Measurements from ENCODE around the gene ERCC1.
A peak's percentile ranks its signal among the peaks of the same experiment; 100 is the strongest.

ERCC1 gene

GRCh38 chr19:45423589-45424190, at the start of gene ERCC1:
Gene ERCC1 (minus strand): TSS chr19:45423917. CDS start chr19:45423374, 543 bp downstream.
- DNase-seq, result peak; percentile 93

- DNase-seq, result no peak
Measured at GRCh38 chr19:45473367-45473681, 49.6 kb upstream of the ERCC1 start.

GRCh38 chr19:45472563-45473366, 49.0 kb upstream of the ERCC1 start:
- DNase-seq, result no peak

GRCh38 chr19:45471931-45472562, 48.3 kb upstream of the ERCC1 start:
- no peak for DNase-seq

GRCh38 chr19:45471111-45471930, 47.6 kb upstream of the ERCC1 start:
- no peak for DNase-seq

- DNase-seq, result no peak
Measured at GRCh38 chr19:45470762-45471081, 47.0 kb upstream of the ERCC1 start.

- peak; percentile 59 for DNase-seq
Measured at GRCh38 chr19:45469945-45470761, 46.4 kb upstream of the ERCC1 start.

- peak; percentile 96 for DNase-seq
Measured at GRCh38 chr19:45469132-45469944, 45.6 kb upstream of the ERCC1 start.

- peak; percentile 37 for DNase-seq
Measured at GRCh38 chr19:45468803-45469131, 45.0 kb upstream of the ERCC1 start.

- no peak for DNase-seq
Measured at GRCh38 chr19:45468159-45468651, 44.5 kb upstream of the ERCC1 start.

GRCh38 chr19:45467456-45468158, 43.9 kb upstream of the ERCC1 start, which contains the start of gene FOSB:
Gene FOSB (plus strand): TSS chr19:45467996. CDS start chr19:45468587, 591 bp downstream.
- peak; percentile 96 for DNase-seq

- DNase-seq, result no peak
Measured at GRCh38 chr19:45467115-45467455, 43.4 kb upstream of the ERCC1 start.

- DNase-seq, result no peak
Measured at GRCh38 chr19:45464852-45465441, 41.2 kb upstream of the ERCC1 start.

- DNase-seq, result no peak
Measured at GRCh38 chr19:45464274-45464673, 40.6 kb upstream of the ERCC1 start.

- no peak for DNase-seq
Measured at GRCh38 chr19:45463241-45463640, 39.5 kb upstream of the ERCC1 start.

- no peak for DNase-seq
Measured at GRCh38 chr19:45462174-45462573, 38.5 kb upstream of the ERCC1 start.

GRCh38 chr19:45460807-45461347, 37.2 kb upstream of the ERCC1 start:
- no peak for DNase-seq

- DNase-seq, result no peak
Measured at GRCh38 chr19:45457776-45458175, 34.1 kb upstream of the ERCC1 start.

GRCh38 chr19:45456500-45456815, 32.7 kb upstream of the ERCC1 start:
- DNase-seq, result no peak

Measured in fibroblast of skin of right quadriceps (primary cell).